Activated CD4-positive, alpha-beta T cell treated with anti-CD3 and anti-CD28 coated beads, Interleukin-2, amount 50 U/mL, for 4 hours (primary cell): Measurements from ENCODE around the gene ARHGEF2.
A peak's percentile ranks its signal among the peaks of the same experiment; 100 is the strongest.

Experiments
- DNase-seq, 2 experiments: peaks; one replicate each; pipeline ENCODE4 v3.0.0-alpha.2; 2020

ARHGEF2 gene

DNA sequence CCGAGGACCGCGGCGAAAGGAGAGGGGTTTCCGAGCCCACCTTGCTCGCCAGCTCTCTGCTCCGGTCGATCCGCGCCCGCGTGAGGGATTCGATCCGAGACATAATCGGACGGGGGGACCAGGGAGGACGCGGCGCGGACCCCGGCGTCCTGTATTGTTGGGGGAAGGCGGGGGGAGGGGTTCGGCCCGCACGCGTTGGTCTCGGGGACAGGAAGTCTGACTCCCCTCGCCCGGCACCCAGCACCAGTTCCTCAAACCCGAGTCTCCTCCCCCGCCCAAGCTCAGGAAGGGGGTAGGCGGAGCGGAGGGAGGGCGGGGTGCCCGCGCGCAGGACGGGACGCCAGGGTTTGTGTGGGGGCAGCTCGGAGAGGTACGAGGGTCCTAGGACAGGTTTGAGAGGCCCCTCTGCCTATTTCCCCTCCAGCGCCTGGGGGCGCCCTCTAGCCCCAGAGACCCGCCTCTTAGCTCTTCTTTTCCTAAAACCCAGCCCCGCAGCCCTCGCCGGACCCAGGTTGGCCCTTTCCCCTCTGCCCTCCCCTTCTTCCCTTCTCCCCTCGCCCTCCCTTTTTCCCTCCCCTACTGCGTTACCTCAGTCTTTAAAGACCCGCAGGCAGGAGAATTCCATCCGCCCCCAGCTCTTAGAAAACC is at the start of gene ARHGEF2:
ARHGEF2 (minus strand) TSS at position 223 of the 648 bp plus-strand sequence; CDS start at position 103, 120 bp downstream.
- DNase-seq = peak; percentile 73 to 79

DNA sequence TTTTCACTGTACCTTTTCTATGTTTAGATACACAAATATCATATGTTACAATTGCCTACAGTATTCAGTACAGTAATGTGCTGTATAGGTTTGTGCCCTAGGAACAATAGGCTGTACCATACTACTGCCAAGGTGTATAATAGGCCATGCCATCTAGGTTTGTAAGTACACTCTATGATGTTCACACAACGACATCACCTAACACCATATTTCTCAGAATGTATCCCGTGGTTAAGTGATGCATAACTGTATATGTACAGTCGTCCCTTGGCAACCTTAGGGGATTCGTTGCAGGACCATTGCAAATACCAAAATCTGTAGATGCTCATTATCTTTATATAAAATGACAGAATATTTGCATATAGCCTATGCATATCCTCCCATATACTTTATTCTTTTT is 48.2 kb upstream of the ARHGEF2 start:
- DNase-seq = no peak

DNA sequence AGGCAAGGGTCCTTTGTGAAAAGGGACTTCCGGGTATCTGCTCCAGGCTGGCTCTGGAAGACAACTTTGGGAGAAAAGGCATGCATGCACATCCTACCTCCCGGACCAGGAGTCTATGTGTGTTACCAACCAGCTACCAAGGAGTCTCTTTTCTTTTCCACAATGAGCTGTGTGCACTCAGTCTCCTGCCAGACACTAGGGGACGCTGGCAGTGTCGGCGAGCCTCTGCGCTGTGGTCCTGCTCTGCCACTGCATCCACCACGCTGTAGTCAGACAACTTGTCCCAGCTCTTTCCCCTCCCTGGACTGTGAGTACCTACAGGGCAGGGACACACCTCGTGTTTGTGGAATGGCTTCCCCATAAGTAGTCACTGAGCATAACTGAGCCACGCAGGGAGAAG is 47.5 kb upstream of the ARHGEF2 start:
- DNase-seq = peak in 1 of 2 experiments; percentile 12

DNA sequence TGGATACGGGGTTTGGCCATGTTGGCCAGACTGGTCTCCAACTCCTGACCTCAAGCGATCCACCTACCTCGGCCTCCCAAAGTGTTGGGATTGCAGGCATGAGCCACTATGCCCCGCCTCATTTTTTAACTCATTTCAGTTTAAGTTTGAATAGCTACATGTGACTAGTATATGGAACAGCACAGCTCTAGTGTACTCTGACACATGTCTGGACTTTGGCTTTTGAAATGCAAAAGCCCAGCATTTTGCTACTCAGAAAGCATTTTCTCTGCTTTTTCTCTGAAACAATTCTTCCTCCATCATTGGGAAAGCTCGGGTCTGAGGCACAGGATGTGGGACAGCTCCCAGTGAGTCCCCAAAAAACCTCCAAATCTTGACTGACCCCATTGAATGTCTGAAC is 46.5 kb upstream of the ARHGEF2 start:
- DNase-seq = no peak

DNA sequence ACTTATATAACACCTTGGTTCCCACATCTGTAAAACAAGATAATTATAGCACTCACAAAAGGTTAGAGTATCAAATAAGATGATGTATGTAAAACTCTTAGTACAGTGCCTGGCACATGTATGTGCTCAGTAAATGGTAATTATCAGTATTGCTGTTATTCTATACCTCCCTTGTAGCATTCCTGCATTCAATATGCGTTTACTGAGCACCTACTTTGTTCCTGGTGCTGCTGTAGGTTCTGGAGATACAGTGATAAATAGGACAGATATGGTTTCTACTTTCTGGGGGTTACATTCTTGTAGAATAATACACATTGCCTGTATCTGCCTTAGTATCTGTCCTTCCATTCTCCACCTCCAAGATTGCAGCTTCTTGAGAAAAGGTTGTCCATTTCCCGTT is 43.6 kb upstream of the ARHGEF2 start:
- DNase-seq = no peak

DNA sequence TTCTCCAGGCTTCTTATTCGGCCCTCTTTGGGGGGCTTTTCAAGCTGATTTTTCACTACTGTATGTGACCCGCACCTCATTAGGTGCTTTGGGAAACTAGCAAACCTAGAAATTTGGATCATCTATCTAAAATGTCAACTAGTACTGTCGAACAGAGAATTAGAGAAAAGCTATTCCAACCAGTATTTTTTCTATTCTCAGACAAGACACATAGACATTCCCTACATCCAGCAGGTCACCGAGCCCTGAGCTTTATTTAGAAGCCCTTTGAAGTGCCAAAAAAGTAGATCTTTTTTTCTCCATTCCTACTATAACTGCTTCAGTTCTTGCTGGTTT is 42.7 kb upstream of the ARHGEF2 start:
- no peak for DNase-seq

DNA sequence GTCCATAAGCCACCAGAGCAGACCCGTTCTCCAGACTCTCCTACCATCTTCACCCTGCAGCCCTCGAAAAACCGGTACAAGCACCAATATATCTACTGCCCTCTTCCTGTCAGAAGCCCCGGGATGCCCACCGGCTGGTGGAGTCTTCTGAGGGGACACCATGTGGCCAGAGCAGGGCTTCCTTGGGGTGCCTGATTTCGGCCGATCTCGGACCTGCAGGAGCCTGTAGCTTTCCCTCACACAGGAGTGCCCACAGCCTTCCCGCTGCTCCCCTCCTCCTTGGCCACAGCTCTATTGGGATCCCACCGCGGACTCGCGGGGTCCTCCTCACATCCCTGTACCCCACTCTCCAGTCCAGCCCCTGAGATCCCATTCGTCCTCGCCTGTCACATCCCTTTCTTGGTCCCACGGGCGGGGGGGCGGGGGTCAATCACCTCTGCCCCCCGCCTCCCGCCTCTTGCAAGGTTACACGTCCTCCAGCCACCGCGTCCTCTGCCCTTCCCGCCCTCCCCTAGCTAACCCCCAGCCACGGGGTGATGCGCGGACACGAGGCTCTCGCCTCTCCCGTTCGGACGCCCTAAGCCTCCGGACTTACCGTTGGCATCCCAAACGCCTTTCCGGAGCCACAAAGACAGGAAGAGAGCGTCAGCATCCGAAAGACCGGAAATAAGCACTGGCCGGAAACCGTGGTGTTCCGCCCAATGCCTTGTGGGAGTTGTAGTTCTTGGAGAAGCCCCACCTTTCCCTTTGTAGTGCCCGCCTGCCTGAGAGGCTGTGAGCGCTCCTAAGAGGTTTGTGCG is 42.1 kb upstream of the ARHGEF2 start, which contains the start of gene SSR2:
SSR2 (minus strand) TSS at position 659 of the 800 bp plus-strand sequence. CDS start 784 bp downstream, outside the sequence.
- peak; percentile 75 to 77 for DNase-seq

DNA sequence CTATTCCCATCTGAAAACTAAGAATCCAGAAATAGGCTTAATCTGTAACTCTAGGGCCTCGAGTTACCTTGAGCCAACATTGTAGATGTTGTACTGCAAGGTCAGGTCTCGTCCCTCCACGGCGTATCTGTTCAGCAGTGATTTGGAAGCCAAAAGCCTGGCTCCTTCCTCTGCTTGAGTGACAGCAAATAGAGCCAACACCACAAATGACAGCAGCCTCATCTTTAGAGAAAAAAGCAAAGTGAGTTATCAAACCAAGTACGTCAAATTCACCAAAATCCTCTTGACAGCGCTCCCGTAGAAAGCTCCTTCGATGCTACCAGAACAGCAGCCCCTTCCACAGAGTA is 41.6 kb upstream of the ARHGEF2 start:
- DNase-seq = no peak

DNA sequence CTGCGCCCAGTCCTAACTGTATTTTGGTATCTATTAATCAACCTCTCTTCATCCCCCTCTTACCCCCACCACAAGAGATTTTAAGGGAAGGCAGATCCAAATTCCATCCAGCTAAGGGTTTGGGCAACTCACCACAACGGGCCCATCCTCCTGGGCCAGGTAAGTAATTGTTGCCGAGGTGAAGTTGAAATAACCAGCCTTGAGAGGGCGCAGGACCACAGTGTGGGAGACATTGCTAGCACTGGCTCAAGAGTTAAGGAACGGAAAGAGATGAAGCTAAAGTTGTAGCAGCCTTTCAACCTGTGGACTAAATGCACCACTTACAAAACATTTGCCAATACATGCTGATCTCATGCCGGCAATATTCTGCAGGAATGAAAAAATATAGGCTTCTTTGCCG is 36.5 kb upstream of the ARHGEF2 start:
- DNase-seq = no peak

DNA sequence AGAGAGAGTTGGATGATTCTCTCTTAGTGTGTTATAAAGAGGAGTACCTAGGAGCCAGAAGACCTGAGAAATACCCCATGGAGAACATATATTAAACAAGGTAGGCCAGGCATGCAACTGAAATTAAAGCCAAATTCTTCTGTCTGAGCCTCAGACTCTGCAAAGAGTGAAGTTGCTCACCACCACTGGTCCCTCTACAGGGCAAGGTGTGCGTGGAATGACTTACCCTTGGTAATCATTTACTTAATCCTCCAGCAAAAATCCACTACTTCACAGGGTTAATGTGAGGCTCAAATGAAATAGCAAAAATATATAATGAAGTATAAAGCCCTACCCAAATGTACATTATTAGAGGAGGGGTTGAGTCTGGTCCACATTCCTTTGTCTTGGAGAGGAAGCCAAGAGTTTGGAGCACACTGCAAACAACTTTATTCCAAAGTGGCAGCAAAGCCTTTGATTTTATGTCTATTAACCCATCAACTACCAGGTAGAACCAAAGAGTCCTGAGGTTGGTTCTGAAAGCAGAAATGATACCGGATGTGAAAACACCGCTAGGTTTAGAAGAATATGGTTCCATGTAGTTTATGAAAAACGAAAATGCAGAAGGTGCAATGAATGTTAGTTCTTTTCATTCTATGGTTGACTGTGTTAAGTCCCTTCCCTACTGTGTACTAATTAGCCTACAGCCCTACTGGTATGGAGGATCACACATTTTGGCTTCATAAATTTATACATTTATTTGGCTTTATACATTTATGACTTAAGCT is 33.9 kb upstream of the ARHGEF2 start:
- DNase-seq = no peak

DNA sequence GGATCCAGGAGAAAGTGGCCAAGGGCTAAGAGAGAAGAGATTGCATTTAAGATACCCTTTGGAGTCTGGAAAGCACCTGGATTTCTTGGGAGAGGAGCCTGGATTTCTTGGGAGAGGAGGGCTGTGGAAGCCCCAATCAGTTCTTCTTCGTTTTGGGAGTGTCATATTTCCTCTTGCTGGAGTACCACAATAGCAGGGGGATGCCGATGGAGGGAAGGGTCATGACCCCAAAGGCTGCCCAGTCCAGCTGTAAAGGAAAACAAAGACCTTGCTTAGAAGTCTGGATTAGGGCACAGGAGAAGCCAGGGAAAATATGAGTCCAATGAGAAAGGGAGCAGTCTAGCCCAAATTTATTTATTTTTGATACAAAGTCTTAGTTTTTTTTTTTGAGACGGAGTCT is 31.1 kb upstream of the ARHGEF2 start:
- no peak for DNase-seq

DNA sequence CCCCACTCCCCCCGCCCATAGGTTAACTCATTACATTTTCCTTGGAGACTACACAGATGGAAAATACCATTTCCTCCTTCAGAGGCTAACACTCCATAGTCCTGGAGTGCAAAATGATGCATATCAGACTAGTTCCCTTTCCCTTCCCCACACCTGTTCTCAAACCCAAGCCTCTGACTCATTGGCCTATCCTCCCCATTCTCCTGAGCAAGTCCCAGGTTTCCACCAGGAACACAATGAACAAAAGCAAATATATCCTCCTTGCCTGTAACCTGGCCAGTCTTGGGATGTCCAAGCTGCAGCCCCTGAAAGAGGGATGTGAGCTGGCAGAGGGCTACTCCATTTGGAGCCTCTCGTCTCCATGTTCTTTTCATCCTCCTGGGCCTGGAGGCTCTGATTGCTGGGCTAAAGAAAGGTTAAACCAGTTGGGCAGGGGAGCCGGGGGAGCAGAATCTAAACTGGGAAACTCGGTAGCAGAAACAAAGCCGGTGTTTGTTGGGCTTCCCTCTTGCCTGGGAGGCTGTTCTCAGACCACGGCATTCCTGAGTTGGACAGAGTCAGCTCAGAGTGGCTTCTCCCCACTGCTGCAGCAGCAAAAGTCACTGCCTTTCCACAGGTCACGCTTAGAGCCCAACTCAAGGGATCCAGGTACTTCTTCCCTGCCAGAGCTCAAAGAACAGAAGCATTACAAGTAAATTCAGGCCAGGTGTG is 28.5 kb upstream of the ARHGEF2 start:
- no peak for DNase-seq

DNA sequence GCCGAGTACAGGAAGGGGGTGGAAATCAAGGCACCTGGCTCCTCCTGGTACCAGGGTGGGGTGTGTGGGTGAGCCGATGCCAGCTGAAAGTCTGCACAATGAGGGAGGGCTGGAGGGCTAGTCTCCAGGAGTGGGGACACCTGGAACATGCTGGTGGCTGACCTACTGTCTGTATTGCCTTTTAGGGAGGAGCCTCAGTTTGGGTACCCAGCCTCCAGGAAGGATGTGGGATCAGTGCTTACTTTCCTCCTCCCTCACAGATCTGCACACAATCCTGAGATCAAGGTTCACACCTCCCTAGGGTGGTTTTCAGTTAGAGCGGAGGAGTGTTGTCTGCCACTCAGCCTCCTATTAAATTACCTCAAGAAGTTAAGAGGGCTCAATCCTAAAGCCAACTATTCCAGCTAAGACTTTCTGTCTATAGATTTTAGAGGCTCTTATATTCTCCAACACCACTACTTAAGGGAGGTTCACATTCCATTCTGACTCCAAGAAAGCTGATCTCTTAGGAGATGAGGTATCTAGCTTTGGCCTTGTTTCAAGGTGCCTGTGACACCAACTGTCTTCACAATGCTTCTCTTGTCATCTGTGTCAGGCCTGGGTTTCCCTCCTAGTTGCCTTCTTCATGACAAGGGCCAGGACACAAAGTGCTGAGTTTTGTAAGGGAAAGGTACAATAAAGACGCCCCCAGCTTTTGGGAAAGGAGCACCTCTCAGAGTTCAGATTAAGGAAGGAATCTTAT is 26.7 kb upstream of the ARHGEF2 start:
- DNase-seq = no peak

DNA sequence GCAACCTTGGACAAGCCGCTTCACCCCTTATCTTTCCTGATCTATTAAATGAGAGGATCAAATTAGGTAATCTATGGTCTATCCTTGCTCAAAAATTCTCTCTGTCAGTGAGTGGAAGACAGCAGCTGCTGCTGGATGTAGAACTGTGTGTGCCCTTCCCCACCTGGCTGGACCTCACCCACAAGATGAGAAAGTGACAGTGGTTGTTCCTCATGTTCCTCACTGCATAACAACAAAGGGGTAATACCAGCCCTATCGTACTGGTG is 25.5 kb upstream of the ARHGEF2 start:
- no peak for DNase-seq

DNA sequence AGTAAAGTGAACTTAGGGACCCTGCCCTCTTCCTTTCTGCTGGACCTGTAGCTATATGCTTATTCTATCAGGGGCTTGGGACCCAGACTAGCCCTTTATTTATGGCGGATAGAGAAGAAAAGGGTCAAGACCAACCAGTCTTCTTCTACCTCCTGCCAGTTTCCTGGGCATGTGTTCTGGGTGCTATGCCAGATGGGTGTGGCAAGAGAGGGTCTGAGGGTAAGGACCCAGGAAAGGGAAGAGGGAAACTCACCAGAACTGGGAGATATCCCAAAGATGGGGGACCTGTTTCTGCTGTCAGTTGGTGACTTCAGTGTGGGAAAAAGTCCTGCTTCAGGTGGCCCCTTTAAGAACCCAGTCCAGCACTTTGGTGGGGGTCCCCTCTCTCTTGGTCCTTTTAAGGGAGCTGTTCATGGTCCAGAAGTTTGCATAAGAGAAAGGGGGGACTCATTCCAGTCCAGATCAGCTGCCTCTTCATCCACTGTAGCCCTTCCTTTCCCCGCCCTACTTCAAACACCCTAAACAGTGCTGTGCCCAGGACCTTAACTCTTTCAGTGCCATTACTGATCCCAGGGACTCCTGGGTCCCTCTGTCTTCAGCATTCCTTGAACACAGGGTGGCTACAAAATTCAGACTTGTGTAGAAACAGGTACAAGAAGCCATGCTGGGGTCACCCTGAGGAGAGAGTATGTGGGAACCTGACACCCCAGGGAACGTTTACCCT is 24.0 kb upstream of the ARHGEF2 start:
- DNase-seq = no peak

DNA sequence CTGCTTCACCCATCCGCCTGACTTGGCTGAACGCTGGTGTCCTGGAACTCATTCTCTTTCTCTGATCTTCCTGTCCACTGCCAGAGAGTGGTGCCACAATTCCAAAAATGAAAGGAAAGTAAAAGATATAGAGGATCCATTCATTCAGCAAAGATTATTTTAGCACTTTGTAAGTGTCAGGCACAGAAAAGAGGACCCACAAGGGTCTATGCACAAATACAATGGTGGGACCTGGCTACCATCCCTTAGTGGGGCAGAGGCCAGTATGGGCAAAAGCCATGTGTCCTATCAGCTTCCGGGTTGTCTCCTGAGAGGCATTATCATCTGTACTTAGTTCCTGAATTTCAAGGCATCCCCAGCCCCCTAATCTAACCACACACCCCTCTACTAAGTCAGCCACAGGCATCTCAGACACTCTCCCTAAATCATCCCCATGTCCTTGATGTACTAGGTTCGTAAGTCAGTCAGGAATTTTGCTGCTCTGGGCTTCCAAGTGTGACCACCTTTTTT is 23.4 kb upstream of the ARHGEF2 start:
- DNase-seq = no peak

DNA sequence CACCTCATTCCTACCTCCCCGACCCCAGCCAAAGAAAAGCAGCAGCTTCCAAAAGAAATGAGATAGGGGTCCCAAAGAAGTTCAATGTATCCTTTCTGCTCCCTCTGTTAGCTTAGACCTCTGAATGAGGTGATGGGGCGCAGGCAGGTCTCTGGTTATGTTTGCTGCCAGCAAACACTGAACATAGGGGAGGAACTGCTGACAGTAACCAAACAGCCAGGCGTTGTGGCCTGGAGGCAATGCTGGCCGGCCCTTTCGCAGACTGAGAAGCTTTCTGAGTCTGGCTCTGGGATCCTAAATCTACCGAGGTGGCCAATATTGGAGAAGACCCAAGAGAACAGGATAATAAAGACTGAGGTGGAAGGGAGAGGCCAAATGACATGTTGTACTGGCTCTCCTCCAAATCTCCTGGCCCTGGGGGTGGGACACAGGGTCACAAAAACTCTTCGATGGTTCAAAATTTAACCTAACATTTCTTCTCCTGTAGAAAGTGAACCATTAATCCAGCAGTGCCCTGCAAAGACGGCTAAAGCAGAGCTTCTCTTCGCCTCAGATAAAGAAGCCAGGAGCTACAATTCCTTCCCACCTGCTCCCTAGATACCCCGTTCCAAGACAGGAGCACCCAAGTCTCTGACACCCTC is 22.8 kb upstream of the ARHGEF2 start:
- no peak for DNase-seq

DNA sequence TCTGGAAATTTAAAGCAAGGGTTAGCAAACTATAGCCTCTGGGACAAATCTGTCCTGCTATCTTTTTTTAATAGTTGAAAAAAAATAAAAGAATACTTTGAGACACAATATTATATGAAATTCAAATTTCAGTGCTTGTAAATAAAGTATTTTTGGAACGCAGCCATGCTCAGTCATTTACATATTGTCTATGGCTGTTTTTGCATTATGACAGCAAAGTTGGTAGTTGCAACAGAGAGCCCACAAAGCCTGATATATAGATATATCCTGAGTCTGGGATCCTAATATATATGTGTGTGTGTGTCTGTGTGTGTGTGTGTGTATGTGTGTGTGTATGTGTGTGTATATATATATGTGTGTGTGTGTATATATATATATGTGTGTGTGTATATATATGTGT is 21.6 kb upstream of the ARHGEF2 start:
- DNase-seq = no peak

DNA sequence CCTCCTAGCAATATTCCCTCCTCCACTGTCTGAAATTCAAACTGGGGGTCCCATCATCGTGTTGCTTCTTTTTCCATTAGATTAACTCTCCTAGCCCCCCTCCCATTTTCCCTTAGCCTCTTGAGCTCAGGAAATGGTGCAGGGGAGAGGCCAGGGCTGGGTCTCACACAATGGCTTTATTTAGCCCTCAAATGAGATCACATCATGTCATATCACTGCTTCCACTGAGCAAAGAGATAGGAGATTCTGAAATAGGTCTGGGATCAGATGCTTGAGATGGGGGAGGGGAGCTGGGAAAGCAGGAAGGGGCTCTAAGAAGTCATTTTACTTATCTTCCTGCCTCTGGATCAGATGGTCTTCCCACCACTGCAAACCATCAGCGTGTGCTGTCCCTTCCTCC is 17.8 kb upstream of the ARHGEF2 start:
- DNase-seq = no peak

DNA sequence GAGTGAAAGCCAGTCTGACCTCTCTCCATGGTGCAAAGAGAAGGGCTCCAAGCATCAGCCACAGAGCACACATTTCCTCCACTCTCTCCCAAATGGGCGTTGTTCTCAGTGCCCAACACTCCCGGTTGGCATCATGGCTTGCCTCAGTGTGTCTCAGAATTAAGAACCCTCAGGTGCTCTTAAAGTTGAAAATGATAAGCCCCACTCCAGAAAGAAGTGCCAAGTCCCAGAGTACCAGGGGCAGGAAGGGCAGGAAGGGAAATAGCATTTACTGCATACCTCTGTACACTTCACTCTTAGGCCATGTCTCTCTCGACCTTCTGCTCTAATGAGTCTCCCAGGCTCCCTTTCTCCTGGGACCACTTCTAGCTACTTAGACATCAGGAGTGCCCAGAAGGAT is 15.2 kb upstream of the ARHGEF2 start:
- DNase-seq = no peak

DNA sequence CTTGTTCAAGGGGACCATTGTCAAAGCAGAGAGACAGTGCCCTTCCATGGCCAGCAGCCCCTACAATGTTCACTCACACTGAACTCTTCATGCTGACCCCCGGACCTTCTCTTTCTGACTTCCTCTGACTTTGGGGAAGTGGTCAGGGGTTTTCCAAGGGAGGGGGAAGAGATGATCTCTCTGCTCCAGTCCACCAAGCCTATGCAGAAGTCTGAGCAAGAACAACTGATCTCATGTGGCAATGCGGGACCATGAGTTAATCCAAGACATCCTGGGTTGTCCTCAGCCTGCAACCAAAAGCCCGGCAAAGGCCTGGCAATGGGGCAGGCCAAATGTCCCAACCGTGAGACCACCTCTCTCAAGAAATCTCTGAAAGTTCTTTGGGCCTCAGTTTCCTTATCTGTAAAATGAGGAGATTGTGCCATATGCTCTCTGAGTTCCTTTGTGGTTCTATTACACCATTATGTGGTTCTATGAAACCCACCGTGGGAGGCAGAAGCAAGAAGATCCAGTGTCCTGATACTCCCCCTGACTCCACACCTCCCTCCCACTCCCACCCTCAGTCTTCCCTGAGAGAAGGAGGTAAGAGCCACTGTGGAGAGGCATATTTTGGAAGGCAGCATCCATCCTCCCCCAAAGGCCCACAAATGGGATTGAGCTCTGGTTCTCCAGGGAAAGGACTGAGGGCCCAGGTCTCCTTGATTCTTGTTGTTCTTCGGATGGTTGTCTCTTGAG is 11.8 kb upstream of the ARHGEF2 start:
- no peak for DNase-seq
